ENCODE measurements around the gene MC5R. TPM values are rescaled to one million over a fixed set of nuclear protein-coding genes. Genes with fewer than 3 reads are reported as not detected.

The MC5R gene
- not detected in 2 replicates for total RNA-seq (2014; rRNA removed; shearing (Covaris generic))

DNA sequence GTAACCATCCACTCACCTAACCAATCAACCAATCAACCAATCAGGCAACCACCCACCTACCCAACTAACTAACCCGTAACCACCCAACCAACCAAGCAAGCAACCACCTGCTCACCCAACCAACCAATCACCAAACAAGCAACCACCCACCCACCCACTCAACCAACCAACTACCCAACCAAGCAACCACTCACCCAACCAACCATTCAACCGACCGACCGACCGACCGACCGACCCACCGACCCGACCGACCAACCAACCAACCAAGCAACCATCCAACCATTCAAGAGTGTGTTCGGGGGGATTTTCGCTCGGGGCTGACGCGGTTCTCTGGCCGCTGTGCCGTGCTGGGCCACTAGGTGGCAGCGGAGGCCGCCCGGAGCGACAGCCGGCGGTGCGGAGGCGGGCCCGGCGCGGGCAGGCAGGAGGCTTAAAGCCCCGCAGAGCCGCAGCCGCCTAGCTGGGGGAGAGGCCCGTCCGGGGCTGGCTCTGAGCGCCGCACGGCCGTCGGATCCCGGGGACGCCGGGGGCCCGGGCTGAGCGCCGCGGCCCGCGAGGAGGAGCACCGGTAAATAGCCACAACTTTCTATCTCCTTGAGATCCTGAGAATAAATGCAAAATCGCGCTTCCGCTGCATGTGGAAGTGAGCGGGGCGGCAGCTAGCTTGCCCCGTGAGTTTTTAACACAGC lies at the start of gene MC5R:
Gene MC5R, plus strand, starts transcription at position 443 of the 689 bp plus-strand sequence. CDS start 1,617 bp downstream, outside the sequence.
- DNase-seq (ENCODE audit: low spot score): peak; percentile 62
- in situ Hi-C loops (cut with HindIII; ENCODE audit: low sequenced_read_pairs): no loop called here

DNA sequence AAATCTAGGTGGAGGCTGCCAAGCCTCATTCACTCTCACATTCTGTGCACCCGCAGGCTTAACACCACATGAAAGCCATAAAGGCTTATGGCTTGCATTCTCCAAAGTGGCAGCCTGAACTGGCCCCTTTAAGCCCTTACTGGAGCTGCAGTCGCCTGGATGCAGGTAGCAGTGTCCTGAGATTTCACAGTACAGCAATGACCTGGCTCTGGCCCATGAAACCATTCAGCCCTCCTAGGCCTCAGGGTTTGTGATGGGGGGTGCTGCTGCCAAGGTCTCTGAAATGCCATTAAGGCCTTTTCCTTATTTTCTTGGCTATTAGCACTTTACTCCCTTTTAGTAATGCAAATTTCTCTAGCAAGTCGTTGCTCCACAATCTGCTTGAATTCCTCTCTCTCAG lies 48.9 kb upstream of the MC5R start:
- in situ Hi-C loops (cut with HindIII; ENCODE audit: low sequenced_read_pairs): no loop called here
- DNase-seq (ENCODE audit: low spot score): no peak

DNA sequence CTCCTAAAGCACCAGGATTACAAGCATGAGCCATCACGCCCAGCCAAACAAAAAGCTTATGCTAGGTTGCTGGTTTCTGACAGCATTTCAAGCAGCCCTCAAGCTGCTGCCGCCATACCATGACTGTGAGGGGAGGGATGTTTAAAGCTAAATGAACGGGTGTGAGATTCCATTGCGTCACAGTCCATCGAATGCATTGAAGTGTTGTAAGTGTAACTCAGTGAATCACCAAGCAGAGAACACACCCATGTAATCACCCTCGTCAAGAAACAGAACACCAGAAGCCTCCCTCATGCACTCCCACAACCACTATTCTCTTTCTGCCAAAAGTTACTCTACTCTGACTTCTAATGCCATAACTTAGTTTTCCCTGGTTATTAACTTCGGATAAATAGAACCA lies 32.8 kb upstream of the MC5R start:
- DNase-seq (ENCODE audit: low spot score): no peak
- in situ Hi-C loops (cut with HindIII; ENCODE audit: low sequenced_read_pairs): no loop called here

DNA sequence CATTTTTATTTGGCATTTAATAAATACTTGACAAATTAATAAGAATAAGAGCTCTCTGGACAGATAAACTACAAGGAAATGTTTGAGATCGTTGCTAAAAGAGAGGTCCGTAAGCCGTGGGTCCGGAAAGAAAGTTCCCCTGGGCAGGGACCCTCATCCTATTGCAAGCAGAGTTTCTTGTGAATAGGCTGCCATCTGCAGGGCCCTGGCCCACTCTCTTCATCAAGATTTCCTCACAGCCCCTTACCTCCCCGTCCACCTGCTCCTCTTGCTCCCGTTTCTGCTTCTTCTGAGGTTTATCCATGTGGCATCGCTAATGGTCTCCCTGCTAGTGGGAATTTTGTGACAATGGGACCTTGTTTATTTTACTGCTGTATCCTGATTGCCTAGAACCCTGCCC lies 30.1 kb upstream of the MC5R start:
- in situ Hi-C loops (cut with HindIII; ENCODE audit: low sequenced_read_pairs): no loop called here
- DNase-seq (ENCODE audit: low spot score): no peak

DNA sequence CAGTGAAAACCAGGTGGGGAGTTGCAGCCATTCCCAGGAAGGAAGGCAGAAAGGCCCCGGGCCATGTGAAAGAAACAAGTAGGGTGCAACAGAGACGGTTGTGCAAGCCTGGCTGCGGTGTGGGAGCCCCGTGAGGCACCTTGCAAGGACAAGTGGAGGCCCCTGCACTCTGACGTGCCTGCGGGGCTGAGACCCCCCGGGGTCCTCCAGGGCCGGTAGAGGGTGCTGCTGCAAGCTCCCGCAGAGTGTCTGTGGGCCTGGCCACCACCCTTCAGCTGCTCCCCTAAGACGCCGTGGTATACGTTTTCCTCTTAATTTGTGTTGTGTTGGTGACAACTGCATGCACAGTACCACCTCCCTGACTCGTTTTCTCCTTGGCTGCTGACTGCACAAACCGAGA lies 27.4 kb upstream of the MC5R start:
- DNase-seq (ENCODE audit: low spot score): no peak
- in situ Hi-C loops (cut with HindIII; ENCODE audit: low sequenced_read_pairs): no loop called here

DNA sequence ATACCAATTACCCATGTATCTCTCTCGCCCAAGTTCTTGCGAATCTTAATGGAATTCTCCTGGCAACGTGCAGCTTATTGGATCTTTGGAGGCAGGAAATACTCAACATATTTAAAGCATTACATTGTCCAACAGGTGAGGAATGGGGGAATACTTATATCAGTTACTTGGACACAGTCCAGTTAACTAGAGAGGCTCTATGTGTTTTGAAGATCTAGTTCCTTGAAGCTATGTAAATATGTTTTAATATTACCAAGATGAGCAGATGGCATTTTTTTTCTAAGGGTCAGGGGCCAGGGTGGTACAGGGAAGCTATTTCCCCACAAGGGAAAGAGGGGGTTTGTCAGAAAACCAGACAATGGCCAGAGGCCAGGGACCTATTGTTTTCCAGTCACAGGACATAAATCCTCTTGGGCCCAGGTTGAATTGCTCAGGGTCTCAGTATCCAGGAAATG lies 26.8 kb upstream of the MC5R start:
- DNase-seq (ENCODE audit: low spot score): no peak
- in situ Hi-C loops (cut with HindIII; ENCODE audit: low sequenced_read_pairs): no loop called here

DNA sequence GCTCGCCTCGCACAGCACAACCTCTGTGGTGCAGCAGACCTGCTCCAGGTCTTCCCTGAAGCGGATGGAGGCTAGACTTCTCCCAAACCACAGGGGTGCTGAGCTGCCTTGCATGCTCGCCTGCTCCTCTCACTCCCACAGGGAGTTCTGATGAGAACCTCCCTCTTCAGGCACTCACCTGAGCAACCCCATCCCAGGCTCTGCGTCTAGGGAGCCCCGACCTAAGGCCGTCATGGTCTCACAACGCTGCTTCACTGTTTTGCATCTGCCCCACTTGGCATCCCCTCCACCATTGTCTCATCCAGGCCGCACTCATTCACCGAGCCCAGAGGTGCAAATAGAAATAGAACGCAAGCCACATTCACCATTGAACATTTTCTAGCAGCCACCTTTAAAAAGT lies 24.6 kb upstream of the MC5R start:
- DNase-seq (ENCODE audit: low spot score): no peak
- in situ Hi-C loops (cut with HindIII; ENCODE audit: low sequenced_read_pairs): no loop called here

DNA sequence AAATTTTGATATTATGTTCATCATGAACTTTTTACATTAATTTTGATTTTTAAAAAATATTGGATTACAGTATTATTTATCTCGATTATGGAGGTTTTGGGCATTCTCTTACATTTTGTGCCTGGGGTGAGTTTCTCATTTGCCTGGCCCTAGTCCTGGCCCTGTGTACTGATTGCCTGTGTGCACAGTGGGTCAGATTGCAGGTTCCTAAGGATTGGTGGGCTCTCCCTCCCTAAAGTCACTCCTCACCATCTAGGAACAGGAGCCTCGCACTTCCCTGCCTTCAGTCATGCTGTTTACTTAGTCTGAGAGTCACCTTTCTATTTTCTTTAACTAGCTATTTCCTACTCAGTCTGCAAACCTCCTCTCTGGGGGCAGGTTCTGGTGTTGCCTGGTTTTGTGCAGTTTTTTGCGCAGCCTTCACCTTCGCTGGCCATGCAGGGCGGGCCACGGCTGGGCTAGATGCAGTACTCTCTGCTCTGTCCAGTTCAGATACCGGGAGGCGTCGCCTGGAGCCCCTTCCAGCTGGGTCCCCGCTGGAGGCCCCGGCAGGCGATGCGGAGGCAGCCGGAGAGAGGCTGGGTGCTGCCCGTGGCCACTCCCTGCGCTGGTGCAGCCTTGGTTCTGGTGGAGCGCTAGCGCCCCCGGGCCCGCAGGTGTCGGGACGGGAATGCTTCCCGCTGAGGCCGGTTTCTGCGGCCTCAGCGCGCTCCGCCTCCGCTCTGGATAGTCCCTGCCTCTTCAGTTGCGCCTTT lies 23.3 kb upstream of the MC5R start:
- DNase-seq (ENCODE audit: low spot score): peak; percentile 58
- in situ Hi-C loops (cut with HindIII; ENCODE audit: low sequenced_read_pairs): no loop called here

DNA sequence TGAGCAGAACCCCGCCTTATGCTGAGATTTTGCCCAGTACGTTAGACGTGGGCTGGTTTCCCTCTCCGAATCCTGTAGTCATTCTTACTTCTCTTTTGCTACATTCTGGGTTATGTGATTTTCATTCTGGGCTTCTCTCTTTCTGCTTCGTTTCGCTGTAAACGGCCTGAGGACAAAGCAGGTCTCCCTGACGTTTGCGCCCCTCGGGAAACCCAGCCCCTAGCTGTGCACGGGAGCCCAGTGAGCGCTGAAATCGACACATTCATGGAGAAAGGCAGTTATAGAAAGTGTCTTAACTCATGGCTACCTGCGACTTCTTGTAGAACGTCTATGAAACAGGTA lies 22.7 kb upstream of the MC5R start:
- in situ Hi-C loops (cut with HindIII; ENCODE audit: low sequenced_read_pairs): no loop called here
- DNase-seq (ENCODE audit: low spot score): no peak

DNA sequence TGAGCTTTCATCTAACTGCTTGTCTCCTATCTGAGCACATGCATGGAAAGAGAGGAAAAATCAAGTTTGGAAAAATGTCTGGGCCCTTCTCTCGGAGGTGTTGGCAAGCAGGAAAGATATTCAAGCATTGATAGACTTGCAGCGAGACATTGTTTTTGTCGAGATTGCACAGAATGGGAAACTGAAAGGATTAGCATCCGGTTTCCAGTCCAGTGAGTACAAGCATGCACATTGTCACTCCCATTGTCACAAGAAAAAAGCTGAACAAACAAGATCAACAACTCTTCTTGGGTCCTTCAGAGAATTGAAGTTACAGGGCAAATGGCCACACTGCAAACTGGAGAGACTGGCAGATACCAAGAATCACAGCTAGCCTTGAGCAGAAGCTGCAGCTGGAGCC lies 19.6 kb upstream of the MC5R start:
- DNase-seq (ENCODE audit: low spot score): no peak
- in situ Hi-C loops (cut with HindIII; ENCODE audit: low sequenced_read_pairs): no loop called here

DNA sequence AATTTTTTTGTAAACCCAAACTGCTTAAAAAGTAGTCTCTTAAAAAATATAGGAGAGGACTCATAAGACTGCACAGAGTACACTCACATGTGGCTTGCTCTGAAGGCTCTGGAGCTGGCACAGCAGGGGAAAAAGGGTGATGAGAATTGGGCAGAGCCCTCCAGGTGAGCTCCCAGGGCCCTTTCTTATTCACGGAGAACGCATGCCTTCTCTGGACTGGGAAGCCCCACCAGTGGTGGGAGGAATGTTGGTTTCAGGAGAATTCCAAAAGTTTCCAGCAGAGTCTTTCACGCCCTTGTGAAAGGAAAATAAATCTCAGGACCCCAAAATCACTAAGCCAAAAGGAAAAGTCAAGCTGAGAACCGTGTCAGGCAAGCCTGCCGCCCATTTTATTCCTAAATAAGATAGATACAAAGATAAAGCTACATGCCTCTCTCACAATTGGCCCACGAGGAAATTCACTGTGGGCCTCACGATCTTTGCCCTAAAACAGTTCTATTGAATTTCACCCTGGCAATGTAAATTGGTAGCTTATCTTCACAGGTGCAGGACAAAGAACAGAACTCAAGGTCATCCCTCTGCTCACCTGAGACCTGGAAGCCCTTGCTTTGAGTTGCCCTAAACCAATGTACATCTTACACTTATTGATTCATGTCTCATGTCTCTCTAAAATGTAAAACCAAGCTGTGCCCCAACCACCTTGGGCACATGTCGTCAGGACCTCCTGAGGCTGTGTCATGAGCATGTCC lies 15.5 kb upstream of the MC5R start:
- DNase-seq (ENCODE audit: low spot score): no peak
- in situ Hi-C loops (cut with HindIII; ENCODE audit: low sequenced_read_pairs): no loop called here

DNA sequence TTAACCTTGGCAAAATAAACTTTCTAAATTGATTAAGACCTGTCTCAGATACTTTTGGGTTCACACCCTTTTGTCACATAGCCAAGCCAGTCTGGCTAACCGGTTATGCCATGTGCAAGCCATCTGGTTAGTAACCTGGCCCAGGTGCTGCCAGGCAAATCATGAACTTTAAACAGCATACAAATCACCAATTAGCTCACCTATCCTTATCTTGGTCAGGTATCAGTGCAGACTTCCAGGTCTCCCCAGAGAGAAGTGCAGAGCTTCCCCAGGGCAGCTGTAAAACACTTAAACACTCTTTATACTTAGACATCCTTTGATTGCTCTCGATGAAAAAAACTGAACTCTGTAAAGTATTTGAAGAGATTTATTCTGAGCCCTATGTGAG lies 14.9 kb upstream of the MC5R start:
- DNase-seq (ENCODE audit: low spot score): no peak
- in situ Hi-C loops (cut with HindIII; ENCODE audit: low sequenced_read_pairs): no loop called here

DNA sequence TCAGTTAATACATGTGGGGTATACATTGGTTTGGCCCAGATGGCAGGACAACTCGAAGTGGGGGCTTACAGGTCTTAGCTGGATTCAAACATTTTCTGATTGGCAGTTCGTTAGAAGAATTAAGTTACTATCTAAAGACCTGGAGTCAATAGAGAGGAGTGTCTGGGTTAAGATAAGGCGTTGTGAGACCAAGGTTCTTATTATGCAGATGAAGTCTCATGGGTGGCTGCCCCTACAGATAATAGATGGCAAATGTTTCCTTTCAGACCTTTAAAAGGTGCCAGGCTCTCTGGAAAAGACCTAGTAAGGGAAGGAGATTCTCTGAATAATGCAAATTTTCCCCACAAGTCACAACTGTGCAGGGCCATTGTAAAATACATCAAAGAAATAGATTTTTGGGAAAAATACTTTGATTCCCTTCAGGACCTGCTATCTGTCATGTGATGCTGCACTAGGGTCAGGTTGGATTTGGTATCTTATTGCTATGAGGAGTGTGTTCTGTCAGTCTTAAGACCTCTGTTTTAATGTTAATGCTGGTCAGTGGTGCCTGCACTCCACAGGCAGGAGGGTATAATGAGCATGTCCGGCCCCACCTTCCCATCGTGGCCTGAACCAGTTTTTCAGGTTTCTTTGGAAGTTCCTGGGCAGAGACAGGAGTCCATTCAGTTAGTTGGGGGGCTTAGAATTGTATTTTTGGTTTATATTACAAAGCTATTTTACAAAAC lies 14.3 kb upstream of the MC5R start:
- no peak for DNase-seq (ENCODE audit: low spot score)

DNA sequence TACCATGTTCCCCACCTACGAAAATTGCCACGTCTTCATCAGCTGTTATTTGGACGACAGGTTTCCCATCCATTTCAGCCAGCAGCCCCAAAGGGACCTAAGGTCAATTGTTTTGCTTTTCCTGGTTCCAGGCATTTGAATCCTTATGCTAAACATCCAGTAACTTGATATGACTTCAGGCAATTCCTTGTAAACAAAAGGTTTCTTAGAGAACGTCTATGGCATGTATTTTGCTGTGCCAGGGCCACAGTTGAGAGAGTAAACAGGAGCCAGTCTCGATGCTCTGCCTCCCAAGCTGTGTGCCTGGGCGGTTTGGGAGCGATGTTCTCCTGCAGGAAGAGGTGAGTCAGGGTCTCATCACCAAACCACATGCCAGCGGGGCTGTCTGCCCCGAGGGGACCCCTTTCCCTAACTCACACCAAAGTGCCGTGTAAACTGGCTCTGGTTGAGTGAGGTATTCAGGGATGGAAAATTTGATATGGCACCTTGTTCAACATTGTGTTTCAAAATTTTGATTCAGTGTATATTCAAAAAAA lies 12.9 kb upstream of the MC5R start:
- in situ Hi-C loops (cut with HindIII; ENCODE audit: low sequenced_read_pairs): no loop called here
- DNase-seq (ENCODE audit: low spot score): no peak

More for the DNA sequence above, 14.3 kb upstream of the MC5R start:
- in situ Hi-C loops (cut with HindIII; ENCODE audit: low sequenced_read_pairs): no loop called here

DNA sequence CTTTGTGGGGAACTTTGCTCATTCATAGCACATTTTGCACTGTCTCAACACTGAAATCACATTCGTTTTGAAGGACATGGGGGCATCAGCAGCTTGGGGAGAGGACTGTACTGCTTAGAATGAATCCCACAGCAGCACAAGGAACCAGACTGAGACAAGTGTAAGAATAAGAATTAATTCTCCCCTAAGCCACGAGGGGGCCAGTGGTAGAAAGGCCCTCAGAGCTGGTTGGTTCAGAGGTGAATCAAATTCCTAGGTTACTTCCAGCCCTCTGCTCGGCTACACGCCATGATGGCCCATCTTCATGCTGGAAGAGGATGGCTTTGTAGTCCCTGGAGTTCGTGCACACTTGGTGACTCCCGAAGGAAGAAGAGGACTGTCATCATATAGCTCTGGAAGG lies 12.0 kb upstream of the MC5R start:
- in situ Hi-C loops (cut with HindIII; ENCODE audit: low sequenced_read_pairs): no loop called here
- DNase-seq (ENCODE audit: low spot score): no peak

DNA sequence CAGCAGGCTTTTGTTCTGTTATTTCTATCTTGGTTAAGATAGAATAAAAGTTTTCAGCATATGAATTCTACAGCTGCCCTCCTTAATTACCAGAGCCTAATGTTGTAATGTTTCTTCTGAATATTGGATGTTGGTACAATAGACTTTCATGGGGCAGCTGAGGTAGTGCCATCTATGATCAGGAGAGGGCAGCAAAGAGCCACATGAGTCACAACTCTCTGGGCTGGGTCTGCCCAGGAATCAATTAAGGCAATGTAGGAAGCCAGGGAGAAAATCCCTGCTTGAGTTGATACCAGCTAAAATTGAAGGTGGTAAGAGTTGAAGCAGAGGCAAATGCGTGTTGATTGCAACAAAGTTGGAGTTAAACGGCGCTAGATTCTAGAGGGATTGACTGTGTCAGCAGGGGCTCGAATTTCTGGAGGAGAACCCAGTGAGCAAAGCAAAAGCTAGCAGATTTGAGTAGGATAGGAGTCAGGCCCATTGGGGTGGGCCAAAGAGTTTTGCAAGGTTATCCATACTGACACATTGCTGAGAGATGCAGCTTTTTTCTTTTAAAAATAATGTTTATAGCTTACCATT lies 10.6 kb upstream of the MC5R start:
- in situ Hi-C loops (cut with HindIII; ENCODE audit: low sequenced_read_pairs): no loop called here
- peak; percentile 78 for DNase-seq (ENCODE audit: low spot score)

DNA sequence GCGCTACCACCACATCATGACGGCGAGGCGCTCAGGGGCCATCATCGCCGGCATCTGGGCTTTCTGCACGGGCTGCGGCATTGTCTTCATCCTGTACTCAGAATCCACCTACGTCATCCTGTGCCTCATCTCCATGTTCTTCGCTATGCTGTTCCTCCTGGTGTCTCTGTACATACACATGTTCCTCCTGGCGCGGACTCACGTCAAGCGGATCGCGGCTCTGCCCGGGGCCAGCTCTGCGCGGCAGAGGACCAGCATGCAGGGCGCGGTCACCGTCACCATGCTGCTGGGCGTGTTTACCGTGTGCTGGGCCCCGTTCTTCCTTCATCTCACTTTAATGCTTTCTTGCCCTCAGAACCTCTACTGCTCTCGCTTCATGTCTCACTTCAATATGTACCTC lies 2.3 kb downstream of the MC5R start:
- no peak for DNase-seq (ENCODE audit: low spot score)
- in situ Hi-C loops (cut with HindIII; ENCODE audit: low sequenced_read_pairs): no loop called here

DNA sequence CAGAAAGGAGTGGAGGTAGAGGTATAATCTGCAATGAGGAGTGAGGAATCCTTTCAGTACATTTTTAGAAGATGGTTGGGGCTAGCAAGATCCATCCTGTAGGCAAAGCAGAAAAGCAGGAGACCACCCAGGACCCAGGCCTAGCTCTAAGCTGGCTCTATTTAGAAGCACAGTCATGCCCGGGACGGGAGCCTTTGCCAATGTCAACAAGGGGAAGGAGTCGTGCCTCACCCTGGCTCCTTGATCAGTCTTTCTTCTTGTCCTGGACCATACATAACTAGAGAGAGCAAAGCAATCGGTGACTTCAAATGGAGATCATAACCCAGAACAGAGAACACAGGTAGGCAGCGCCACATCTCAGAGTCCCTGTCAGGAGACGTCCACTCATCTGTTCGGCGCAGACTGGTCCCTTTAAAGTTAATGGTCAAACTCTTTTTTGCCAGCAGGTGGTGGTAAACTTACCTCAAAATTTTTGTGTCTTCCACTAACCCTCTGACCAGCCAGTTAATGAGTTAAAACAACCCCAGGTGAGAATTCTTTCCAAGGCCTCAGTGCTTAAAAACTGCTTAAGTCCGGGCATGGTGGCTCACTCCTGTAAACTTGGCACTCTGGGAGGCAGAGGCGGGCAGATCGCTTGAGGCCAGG lies 8.0 kb downstream of the MC5R start:
- DNase-seq (ENCODE audit: low spot score): no peak
- in situ Hi-C loops (cut with HindIII; ENCODE audit: low sequenced_read_pairs): no loop called here

Data from G401 (cell line).